Activated naive CD4-positive, alpha-beta T cell treated with Interleukin-2 at 50 U/mL for 16 hours (primary cell): Measurements from ENCODE around the gene MTR.

Experiments used
- DNase-seq: peaks from one replicate; pipeline ENCODE4 v3.0.0-alpha.2; 2020

MTR gene

DNA sequence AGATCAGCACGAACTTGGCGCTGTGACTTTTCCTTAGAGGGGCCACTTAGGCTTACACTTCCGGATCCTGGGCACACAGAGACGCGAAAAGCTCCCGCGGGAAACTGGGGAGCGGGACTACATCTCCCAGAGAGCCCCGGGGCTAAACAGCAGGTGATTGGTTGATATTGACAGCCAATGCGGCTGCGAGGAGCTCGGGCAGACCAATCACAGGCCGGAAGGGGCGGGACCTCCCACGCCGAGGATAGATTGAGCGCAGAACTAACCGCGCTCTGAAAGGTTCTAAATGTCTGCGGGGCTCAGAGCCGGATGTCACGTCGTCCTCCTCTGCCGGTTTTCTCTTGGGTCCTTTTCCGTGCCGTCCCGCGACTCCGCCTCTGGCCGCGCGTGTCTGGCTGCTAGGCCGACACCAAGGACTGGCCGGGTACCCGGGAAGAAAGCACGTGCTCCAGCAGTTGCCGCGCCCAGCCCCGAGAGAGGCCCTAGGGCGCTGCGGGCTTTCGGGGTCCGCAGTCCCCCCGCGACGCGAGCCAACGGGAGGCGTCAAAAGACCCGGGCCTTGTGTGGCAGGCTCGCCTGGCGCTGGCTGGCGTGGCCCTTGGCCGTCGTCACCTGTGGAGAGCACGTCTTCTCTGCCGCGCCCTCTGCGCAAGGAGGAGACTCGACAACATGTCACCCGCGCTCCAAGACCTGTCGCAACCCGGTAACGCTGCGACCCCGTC is at the start of gene MTR:
MTR (plus strand) TSS at position 258 of the 722 bp plus-strand sequence; CDS start at position 670, 412 bp downstream.
- peak; percentile 98 for DNase-seq

DNA sequence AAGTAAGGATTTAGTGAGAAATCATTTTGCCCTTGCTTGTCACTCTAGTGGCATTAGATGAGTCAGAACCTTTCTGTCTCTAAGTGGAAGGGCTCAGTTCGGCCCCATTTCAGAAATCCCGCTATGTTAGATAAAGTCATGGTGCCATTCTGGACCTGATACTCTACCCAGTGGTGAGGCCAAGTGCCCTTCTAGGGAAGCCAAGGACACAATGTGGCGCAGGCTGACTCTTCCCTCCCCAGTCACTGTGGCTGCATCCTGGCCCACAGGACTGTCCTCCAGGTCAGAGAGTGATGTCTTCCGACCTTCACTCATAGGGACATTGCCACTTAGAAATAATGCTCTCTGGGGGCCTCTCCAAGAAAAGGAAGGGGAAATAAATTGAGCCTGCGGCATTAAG is 48.3 kb upstream of the MTR start:
- no peak for DNase-seq

DNA sequence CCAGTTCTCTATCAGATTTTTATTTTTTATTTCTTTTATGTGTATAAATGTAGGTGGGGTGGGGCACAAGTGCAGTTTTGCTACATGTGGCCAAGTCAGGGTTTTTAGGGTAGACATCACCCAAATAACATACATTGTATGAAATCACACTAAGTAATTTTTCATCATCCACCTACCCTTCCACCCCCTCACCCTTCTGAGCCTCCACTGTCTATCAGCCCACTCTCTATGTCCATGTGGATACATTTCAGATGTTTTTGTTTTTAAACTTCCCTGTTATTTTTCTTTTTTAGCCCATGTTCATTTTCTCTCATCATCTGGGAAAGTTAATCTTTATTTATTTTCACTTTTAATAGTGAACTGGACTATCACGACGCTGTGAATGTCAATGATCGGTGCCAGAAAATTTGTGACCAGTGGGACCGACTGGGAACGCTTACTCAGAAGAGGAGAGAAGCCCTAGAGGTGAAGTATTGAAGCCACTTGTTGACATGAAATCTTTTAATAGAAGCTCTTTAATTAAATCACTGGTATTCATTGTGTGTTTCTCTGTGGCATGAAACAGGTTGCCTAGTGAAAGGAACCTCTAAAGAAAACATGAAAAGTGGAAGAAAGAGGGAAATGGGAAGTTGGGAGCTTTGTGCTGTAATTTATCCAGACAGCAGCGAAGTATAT is 47.6 kb upstream of the MTR start:
- DNase-seq: no peak

DNA sequence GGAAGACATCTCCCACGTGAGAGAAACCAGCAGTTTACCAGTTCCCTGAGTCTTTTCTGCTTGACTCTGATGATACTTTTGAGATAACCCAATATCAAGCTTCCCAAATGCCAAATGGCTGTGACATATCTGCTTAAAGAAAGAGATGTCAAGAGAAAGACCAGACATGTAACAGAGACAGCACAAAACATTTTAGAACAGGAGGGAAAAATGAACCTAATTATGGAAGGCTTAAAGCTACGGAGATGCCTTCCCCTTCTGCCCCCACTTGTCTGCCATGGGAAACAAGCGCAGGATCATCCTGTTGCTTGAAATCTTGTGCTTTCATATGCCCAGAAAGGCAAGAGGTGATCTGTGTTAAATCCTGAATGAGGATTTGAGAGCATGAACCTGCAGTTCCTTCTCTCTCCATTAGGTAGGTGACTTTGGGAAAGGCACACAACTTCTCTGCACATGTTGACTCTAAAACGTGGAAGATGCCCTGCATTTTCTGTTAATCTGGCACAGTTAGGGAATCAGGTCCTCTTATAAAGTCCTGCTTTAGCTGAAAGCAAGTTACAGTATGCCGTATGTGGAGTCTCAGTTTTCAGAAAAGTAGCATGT is 46.7 kb upstream of the MTR start:
- DNase-seq: no peak

DNA sequence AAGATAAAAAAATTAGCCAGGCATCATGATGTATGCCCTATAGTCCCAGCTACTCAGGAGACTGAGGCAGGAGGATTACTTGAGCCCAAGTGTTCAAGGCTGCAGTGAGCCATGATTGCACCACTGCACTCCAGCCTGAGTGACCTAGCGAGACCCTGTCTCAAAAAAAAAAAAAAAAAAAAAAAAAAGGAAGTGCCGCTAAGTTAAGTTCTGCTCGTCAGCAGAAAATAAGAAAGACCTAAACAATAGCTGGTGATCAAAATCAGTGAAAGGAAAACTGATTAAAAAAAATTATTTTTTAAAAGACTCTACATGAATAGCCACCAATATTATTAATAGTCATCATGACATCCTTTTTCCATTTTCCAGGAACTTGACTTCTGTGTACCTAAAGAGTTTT is 44.2 kb upstream of the MTR start:
- no peak for DNase-seq

DNA sequence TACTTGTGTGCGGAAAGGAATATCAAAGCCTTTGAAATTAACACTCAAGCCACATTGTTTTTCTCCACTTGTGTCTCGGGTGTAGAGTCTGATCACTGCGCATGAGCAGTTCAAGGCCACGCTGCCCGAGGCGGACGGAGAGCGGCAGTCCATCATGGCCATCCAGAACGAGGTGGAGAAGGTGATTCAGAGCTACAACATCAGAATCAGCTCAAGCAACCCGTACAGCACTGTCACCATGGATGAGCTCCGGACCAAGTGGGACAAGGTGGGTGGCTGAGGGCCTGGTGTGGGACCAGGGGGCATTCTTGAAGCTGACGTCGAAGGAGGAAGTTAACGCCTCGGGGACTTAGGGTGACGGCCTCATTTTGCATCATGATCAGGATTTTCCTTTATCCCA is 43.7 kb upstream of the MTR start:
- no peak for DNase-seq

DNA sequence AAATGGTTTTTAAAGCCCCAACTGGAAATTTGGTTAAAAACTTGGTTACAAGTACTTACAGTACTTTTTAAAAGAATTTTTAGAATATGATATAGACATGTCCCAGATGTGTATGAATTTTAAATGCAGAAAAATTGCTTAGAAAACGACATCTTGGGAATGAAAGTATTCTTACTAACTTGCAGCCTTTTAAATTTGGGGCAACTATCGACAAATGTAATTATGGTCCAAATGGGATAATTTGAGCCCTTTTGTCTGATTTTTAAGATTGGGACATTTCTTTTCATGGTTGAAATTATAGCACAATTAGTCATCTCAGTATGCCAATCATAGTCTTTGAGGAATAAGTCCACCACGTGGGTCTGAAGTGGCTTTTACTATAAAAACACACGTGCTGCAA is 43.2 kb upstream of the MTR start:
- no peak for DNase-seq

DNA sequence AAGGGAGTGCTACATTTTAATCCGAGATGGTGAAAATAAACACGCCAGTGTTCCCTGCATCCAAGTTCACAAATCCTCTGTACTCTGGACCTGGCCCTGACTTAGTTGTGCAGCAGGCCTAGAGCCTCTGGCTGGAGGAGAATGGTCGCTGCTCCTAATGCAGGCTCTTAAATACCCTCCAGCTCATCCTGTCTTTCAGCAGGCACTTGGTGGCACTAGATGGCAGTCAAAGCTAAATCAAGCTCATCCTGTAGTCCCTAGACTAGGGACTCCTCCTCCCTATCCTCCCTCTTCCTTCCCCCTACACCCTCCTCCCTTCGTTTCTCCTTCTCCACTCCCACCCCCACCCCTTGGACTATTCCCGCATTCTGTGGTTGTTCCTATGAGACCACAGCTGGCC is 41.6 kb upstream of the MTR start:
- no peak for DNase-seq

DNA sequence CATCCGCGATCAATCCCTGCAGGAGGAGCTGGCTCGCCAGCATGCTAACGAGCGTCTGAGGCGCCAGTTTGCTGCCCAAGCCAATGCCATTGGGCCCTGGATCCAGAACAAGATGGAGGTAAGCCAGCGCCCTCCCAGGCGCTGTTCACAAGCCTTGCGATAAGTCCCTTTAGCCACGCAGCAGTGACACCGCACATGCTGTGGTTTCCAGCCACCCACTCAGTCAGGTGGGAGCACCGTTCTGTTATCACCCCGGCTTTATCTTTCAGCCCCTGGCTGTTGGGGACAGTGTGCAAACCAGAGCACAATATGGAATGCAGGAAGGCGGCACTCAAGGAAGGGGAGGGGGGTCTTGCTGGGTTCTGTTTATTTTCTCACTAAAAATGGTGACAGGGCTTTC is 41.1 kb upstream of the MTR start:
- DNase-seq: no peak

DNA sequence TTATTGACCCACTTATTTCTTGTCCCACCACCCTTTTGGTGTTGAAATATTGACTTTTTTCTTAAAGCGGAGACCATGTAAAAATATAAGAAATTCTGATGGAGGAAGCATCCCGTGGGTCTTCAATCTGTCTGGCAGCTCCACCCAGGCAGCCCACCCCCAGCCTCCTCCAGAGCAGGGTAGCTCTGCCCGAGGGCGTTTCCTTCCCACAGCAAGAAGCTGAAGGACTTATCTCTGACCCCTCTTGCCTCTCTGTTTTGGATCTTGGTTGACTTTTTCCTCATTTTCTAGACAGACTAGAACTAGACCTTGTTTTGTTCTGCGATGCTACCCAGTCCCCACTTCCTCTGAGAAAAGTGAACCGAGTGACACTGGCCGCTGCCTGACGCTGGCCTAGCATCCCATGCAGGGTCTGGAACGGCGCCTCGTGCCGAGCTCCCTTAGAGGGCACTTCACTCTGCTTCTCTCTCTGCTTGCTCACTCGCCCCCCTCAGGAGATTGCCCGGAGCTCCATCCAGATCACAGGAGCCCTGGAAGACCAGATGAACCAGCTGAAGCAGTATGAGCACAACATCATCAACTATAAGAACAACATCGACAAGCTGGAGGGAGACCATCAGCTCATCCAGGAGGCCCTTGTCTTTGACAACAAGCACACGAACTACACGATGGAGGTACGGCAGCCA is 40.4 kb upstream of the MTR start:
- DNase-seq: no peak

DNA sequence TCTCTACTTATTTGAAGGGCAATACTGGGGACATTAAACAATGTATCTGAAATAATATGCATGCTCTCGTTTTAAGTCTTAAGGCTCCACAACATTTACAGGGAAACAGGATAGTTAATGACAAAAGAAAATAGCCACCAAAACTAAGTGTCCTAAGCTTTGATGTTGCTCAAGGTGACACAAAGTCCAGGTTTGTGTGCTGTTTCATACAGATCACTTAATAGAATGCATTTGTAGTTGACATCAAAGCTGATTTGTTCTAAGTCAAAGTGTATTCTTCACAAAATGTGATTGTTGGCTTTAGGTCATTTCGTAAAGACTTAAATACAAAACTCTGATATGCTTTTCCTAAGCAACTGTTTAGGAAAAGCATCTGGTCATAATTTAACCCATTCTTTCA is 37.5 kb upstream of the MTR start:
- no peak for DNase-seq

DNA sequence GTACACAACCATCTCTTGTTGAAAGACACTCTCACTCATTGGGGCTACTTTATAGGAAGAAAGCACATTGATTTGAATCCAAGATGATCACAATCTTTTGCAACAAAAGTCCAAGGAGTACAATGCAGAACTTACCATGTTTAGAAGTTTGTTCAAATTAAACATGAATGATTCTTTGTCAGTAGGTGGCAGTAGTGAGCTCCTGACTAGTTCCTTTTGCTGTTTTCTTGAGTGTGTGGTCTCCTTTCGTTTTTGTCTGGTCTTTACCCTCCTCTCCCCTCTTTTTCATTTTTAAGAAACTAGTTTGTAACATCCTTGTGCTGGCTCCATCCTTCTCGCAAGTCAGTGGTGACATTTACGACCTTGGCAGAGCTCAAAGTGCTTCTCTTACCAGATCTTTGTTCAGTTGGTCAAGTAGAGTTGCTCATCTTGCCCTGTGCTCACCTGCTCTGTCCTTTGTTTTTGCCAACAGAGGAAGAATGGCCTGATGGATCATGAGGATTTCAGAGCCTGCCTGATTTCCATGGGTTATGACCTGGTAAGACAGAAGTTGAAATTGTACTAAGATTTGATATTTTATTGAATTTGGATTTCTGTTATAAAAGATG is 35.7 kb upstream of the MTR start:
- no peak for DNase-seq

DNA sequence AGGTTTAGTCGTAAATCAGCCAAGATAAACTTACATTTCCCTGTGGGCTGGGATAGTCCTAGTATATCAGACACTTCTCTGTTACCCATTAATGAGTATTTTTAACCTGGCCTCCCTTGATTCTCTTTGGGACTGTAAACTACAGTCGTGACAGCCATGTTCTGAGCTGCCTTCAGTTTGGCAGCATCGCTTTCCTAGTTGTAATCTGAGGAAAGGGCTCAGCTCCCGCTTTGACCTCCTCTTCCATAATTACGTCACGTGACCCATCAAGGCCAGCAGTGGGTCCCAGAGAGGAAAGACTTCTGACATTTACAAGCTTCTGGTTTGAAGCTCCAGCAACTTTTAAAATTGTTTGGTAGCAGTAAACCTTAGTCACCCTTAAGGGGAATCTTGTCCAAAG is 34.6 kb upstream of the MTR start:
- no peak for DNase-seq

DNA sequence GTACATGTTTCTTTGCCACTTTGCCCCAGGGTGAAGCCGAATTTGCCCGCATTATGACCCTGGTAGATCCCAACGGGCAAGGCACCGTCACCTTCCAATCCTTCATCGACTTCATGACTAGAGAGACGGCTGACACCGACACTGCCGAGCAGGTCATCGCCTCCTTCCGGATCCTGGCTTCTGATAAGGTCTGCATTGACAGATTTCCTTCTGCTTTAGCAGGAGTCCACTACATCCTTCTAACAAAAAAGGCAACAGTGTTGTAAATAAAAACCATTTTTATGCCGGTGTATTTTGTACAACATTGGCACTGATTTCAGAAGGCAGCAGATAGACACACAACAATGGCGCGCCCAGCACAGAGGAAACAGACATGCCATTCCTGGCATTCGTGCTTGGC is 34.1 kb upstream of the MTR start:
- no peak for DNase-seq

DNA sequence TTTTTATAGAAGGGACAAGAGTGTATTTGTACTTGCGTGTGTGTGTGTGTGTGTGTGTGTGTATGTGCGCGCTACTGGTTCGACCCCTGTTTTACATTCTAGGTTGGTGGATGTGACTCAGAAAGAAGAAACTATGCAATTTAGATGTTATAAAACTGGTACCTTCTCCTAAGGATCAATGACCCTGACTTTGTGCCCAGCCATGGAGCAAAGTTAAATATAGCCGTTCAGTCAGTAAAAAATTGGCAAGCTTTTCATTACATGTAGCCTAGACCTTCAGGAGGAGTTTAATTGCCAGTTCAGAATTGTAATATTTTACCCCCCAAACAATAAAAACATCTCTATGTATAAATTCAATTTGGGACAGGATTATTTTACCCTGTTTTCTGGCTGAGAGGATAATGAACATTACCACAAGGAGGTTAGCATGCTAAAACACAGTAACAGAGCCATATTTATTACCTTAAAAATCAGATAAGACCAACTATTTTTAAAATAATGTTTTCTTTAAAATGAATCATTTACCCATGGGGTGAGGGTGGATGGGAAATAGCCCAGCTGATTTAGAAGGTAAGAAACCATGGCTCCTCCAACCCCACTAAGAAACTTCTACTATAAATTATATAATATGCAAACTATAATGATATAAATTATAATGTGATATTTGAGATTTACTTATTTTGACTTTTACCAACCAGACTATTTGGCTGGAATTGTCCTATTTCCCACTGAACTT is 33.5 kb upstream of the MTR start:
- DNase-seq: no peak

DNA sequence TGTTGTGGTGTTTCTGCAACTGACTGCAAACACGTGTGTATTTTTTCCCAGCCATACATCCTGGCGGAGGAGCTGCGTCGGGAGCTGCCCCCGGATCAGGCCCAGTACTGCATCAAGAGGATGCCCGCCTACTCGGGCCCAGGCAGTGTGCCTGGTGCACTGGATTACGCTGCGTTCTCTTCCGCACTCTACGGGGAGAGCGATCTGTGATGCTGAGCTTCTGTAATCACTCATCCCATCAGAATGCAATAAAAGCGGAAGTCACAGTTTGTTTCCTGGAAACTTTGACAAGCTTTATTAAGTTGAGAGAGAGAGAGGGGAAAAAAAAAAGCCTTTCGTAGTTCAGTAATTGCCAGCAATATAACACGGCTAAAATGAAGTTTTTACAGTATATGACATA is 32.7 kb upstream of the MTR start:
- DNase-seq: no peak

DNA sequence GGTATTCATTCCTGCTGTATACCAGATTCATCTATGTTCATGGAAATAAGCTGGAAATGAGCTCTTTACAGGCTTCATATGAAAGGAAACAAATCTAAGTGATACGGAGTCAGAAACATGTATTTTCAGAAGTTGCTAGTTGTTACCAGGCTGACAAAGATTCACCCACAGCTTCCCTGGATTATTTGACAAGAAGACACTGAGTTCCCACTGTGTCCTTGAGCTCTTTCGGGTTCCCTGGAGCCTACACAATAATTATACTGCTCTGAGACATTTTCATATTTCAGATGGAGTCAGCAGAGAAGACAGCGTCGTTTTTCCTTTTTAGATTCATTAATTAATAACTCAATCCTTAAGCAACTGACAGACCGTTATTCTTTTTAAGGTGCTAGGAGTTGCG is 29.3 kb upstream of the MTR start:
- no peak for DNase-seq

DNA sequence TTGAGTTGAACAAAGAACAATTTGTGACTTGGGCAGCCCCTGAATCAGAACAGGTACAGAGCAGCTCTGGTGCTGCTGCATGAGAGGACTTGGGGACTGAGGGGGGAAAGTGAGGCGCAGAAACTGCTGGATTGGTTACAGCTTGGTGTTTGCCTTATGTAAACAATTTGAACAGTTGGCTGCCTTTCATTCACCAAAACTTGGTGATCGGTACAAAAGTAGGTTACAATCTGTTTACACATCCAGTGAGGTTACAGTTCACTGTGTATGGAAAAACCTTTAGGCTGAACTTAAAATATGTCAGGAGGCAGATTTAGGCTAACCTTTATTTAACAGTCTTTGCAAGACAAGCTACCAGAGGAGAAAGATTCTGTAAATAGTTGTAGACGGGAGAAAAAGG is 28.6 kb upstream of the MTR start:
- no peak for DNase-seq

DNA sequence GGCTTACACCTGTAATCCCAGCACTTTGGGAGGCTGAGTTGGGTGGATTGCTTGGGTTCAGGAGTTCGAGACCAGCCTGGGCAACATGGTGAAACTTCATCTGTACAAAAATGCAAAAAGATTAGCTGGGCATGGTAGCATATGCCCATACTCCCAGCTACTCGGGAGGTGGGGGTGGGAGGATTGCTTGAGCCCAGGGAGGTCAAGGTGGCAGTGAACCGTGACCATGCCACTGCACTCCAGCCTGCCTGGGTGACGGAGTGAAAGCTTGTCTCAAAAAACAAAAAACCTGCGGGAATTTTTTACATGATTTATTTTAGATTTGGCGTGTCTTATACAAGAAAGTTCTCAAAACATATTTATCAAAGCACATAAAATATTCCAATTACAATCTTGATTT is 27.8 kb upstream of the MTR start:
- no peak for DNase-seq

DNA sequence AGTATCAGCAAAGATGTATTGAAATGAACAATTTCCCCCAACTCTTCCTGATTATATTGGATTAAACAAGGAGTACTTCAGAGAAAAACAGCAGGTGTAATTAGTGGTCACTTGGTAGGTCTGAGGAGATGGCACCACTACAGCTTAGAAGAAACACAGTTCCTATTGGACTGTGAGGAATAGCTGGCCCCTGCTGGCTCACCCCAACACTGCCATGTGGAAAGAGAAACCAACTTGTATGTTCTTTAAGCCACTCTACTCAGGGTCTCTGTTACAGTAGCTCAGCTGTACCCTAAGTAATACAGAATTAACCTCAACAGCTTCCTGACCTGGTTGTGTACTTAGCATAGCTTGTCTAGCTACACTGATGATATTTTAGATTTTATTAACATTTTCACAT is 26.5 kb upstream of the MTR start:
- DNase-seq: no peak

DNA sequence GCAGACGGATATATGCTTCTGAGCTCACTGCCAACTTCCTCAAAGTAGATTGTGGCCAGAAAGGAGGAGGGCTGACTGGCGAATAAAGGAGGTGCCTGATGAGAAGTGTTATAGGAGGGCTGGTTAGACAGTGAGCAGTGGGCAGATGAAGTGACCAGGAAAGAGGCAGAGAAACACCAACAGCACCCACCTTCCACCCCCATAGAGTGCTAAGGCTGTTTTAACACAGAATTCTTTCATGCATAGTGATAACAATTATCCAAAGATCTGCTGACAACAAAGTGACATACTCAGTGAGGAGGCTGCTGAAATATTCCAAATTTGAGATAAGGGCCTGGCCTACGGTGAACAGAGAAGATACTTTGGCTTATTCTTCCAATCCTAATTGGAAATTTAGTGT is 21.2 kb upstream of the MTR start:
- no peak for DNase-seq

DNA sequence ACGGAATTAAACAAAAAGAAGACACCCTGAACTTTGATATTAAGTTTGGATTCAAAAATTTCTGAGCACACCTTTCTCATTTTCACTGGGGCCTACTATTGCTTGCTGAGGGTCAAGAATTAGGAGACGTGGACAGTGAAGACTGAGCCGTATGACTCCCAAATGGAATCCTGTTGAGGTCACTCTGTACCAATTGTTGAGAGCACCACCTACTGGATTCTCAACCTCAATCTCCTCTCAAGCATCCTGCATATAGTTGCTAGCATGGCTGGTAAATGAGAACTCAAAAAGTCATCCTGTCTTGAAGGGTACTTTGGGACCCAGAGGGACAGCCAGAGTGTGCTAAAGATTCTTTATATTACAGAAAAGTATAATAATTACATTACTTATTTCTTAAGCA is 20.2 kb upstream of the MTR start:
- DNase-seq: no peak

DNA sequence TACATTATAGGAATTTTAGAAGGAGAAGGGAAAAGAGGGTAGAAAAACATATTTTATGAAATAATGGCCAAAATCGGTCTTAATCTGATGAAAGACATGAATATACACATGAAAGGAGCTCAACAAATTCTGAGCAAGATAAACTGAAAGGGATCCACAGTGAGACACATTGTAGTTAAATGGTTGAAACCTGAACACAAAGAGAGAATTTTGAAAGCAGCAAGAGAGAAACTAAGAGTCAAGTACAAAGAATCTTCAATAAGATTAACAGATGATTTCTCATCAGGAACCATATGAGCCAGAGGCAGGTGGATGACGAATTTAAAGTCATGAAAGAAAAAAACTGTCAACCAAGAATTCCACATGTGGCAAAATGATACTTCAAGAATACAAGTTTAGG is 15.8 kb upstream of the MTR start:
- no peak for DNase-seq
